SU-DHL-6 (cell line): ENCODE results near the gene NEFH.

Experiments used
- H2AFZ ChIP-seq: fragments of 200-600 bp; sonication (generic); 2 replicates; pipeline ENCODE4 v1.6.1; 2014; ENCODE audit warnings: low read depth, mild to moderate bottlenecking, moderate library complexity, mixed read lengths, antibody characterized with exemption, low read length; ENCODE audit not compliant: severe bottlenecking
- H3F3A ChIP-seq: fragments of 200-600 bp; shearing (Covaris generic); 2 replicates; pipeline ENCODE4 v1.6.0; 2016; ENCODE audit warnings: antibody characterized with exemption, mild to moderate bottlenecking; ENCODE audit not compliant: insufficient read depth
- H3K27ac ChIP-seq: fragments of 200-600 bp; sonication (generic); 2 replicates; pipeline ENCODE4 v1.5.1; 2016; ENCODE audit warnings: low read depth, mild to moderate bottlenecking, low read length, moderate library complexity, mixed read lengths
- H3K27me3 ChIP-seq: fragments of 200-600 bp; sonication (generic), shearing (Covaris generic); 2 replicates; pipeline ENCODE4 v1.6.0; 2014; ENCODE audit warnings: mild to moderate bottlenecking, low read length
- H3K36me3 ChIP-seq: fragments of 200-600 bp; sonication (generic); 2 replicates; pipeline ENCODE4 v1.6.1; 2014; ENCODE audit warnings: mild to moderate bottlenecking, low read length, mixed read lengths
- H3K4me2 ChIP-seq: fragments of 300-600, 200-600 bp; shearing (Covaris generic), sonication (generic); 2 replicates; pipeline ENCODE4 v1.6.0; 2014; ENCODE audit warnings: low read length, low read depth, mild to moderate bottlenecking; ENCODE audit not compliant: poor library complexity, severe bottlenecking
- H3K4me3 ChIP-seq: fragments of 200-600 bp; sonication (generic); 2 replicates; pipeline ENCODE4 v1.5.1; 2014; ENCODE audit warnings: antibody characterized with exemption, low read length, mild to moderate bottlenecking, mixed read lengths; ENCODE audit not compliant: insufficient read depth, poor library complexity, severe bottlenecking
- H3K79me2 ChIP-seq: fragments of 200-600 bp; sonication (generic); 2 replicates; pipeline ENCODE4 v1.6.1; 2014; ENCODE audit warnings: mild to moderate bottlenecking, low read length, moderate library complexity; ENCODE audit not compliant: insufficient read depth
- H3K9ac ChIP-seq: fragments of 200-600 bp; sonication (generic); 2 replicates; pipeline ENCODE4 v1.7.0; 2014; ENCODE audit warnings: mild to moderate bottlenecking, low read length
- H3K9me2 ChIP-seq: fragments of 200-600 bp; sonication (generic); replicated peaks from 2 replicates; pipeline ENCODE4 v1.6.1; 2014; ENCODE audit warnings: low read length; ENCODE audit not compliant: insufficient read depth
- H3K9me3 ChIP-seq: fragments of 200-600 bp; sonication (generic); 2 replicates; pipeline ENCODE4 v1.6.1; 2014; ENCODE audit warnings: low read length, mixed read lengths; ENCODE audit not compliant: insufficient read depth
- H4K20me1 ChIP-seq: fragments of 200-600 bp; sonication (generic); 2 replicates; pipeline ENCODE4 v1.6.1; 2014; ENCODE audit warnings: low read depth, mild to moderate bottlenecking, antibody characterized with exemption, low read length, moderate library complexity, mixed read lengths
- EZH2phosphoT487 ChIP-seq: fragments of 200-600 bp; sonication (generic), shearing (Covaris generic); conservative IDR thresholded peaks from 2 replicates; pipeline ENCODE4 v1.6.1; 2018; ENCODE audit warnings: mild to moderate bottlenecking, antibody characterized with exemption, low read length, moderate library complexity, mixed read lengths
- TF ChIP-seq, protein P1 (sequence below): fragments of 200-600 bp; sonication (generic); IDR thresholded peaks from one replicate; pipeline ENCODE4 v1.5.1; 2017; ENCODE audit warnings: antibody characterized with exemption, mild to moderate bottlenecking, low read length, moderate library complexity; ENCODE audit not compliant: insufficient read depth, poor library complexity, severe bottlenecking

Gene NEFH

DNA sequence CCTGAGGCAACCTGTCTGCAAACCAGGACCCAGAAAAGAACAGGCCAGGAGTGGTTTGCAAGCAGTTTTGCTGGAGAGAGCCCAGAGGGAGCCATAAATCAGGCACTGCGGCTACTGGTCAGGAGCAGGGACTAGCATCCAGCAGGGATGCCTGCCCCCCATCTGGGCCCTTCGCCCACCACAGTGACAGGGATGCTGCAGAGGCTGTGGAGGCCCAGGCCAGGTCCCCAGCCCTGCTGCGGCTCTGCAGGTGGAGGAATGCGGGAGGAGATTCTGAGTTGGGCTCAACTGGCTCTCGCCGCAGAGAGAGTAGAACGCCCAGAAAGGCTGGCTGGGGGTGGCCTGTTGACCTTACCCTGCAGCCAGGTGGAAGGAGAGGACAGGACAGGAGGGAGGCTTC lies 16.4 kb upstream of the NEFH start:
- Histone ChIP-seq H3K9me3 (no peaks in the 10 kb centered on the region), H3K9ac (no peak overlapping the region), H2AFZ (no peak overlapping the region), H3K4me2 (no peak overlapping the region), H3K27ac (no peak overlapping the region), H3K9me2 (no peaks in the 10 kb centered on the region), H3F3A (no peaks in the 10 kb centered on the region), H3K4me3 (no peak overlapping the region), H3K79me2 (no peaks in the 10 kb centered on the region), H3K27me3 (no peaks in the 10 kb centered on the region), H4K20me1 (no peaks in the 10 kb centered on the region), H3K36me3 (no peaks in the 10 kb centered on the region)
- no peak for TF ChIP-seq EZH2phosphoT487
- TF ChIP-seq, protein P1, sequence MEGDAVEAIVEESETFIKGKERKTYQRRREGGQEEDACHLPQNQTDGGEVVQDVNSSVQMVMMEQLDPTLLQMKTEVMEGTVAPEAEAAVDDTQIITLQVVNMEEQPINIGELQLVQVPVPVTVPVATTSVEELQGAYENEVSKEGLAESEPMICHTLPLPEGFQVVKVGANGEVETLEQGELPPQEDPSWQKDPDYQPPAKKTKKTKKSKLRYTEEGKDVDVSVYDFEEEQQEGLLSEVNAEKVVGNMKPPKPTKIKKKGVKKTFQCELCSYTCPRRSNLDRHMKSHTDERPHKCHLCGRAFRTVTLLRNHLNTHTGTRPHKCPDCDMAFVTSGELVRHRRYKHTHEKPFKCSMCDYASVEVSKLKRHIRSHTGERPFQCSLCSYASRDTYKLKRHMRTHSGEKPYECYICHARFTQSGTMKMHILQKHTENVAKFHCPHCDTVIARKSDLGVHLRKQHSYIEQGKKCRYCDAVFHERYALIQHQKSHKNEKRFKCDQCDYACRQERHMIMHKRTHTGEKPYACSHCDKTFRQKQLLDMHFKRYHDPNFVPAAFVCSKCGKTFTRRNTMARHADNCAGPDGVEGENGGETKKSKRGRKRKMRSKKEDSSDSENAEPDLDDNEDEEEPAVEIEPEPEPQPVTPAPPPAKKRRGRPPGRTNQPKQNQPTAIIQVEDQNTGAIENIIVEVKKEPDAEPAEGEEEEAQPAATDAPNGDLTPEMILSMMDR, result no peak

DNA sequence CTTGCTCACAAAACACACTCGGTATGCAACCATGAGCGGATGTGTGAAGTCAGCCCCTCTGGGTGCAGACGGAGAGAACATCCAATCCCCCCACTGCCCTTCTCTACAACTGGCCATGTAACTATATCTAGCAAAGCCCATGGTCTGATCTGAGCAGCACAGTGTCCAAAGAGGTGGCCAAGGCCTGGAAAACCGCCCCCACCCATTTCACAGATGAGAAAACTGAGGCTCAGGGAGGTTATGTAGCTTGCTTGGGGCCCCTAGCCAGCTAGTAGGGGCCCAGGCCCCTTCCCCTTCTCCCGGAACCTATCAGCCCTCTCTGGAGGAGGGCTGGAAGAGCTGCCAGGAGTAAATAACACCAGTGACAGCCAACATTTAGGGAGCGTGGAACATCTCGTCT lies 15.4 kb upstream of the NEFH start:
- Histone ChIP-seq H3K79me2 (no peaks in the 10 kb centered on the region), H2AFZ (no peak overlapping the region), H4K20me1 (no peaks in the 10 kb centered on the region), H3K9ac (no peak overlapping the region), H3K27me3 (no peaks in the 10 kb centered on the region), H3K9me3 (no peaks in the 10 kb centered on the region), H3F3A (no peaks in the 10 kb centered on the region), H3K27ac (no peak overlapping the region), H3K9me2 (no peaks in the 10 kb centered on the region), H3K4me3 (no peak overlapping the region), H3K36me3 (no peaks in the 10 kb centered on the region), H3K4me2 (no peak overlapping the region)
- no peak for TF ChIP-seq EZH2phosphoT487
- TF ChIP-seq, protein P1, result no peak

DNA sequence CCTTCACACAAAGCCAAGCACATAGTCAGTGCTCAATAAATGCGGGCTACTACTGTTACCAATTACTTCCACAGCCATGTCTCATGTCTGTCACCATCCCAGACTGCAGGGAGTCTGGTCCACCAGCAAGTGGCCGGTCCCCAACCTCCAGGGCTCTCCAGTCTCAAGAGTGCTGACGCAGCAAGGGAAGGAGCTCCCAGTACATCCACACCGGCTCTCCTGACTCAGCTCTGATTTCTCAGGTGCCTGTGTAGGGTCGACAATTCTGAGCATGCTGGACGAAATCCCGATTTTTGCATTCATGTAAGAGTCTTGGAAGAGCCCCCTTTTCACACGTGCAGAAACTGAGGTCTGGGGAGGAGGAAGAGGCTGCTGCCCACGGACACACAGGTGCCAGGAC lies 10.3 kb upstream of the NEFH start:
- no peaks in the 10 kb centered on the region for H3K27me3 ChIP-seq
- H3K79me2 ChIP-seq, result no peaks in the 10 kb centered on the region
- H3K27ac ChIP-seq, result no peak overlapping the region
- peak overlapping the region; percentile 50 for H3K4me2 ChIP-seq
- H4K20me1 ChIP-seq, result no peaks in the 10 kb centered on the region
- TF ChIP-seq, protein P1, result no peak
- no peak for TF ChIP-seq EZH2phosphoT487
- no peak overlapping the region for H3K9ac ChIP-seq
- H3K4me3 ChIP-seq, result no peak overlapping the region
- no peaks in the 10 kb centered on the region for H3K36me3 ChIP-seq
- no peaks in the 10 kb centered on the region for H3F3A ChIP-seq
- H2AFZ ChIP-seq, result no peak overlapping the region
- H3K9me2 ChIP-seq, result no peaks in the 10 kb centered on the region
- H3K9me3 ChIP-seq, result no peaks in the 10 kb centered on the region
